Endothelial cell of umbilical vein (primary cell): Measurements from ENCODE around the gene ALAD. TPM values are rescaled to one million over a fixed set of nuclear protein-coding genes. Genes with fewer than 3 reads are reported as not detected.

Experiments used
- BruUV-seq: library from RNA; stranded (reverse); fragments of 400-500 nt; replicated peaks from 2 replicates; lab custom pipeline; 2021; lab: Mats Ljungman, UMichigan
- CTCF ChIA-PET: fragments of 300-600, 350-600 bp; sonication (Branson Sonifier 250); formaldehyde crosslinking; loops from one replicate; lab custom pipeline; 2021; ENCODE audit warnings: antibody characterized with exemption, inconsistent platforms; lab: Charles Lee
- POLR2A ChIA-PET: fragments of 300-600, 350-600 bp; sonication (Branson Sonifier 250); formaldehyde crosslinking; loops from one replicate; lab custom pipeline; 2021; ENCODE audit warnings: antibody characterized with exemption, inconsistent platforms; lab: Charles Lee
- DNase-seq: peaks from one replicate; pipeline ENCODE4 v3.0.0-alpha.2; 2011; ENCODE audit warnings: low read depth, low spot score
- FAIRE-seq: peaks from 2 replicates; lab custom pipeline; 2011; peaks lifted over from hg19 to GRCh38; lab: Jason Lieb, UNC
- H2AFZ ChIP-seq: 2 replicates; pipeline ENCODE4 v1.6.0; 2012; ENCODE audit warnings: low read depth, low read length, control low read depth, inconsistent platforms
- H3K27ac ChIP-seq: 2 replicates; pipeline ENCODE4 v1.5.1; 2011; ENCODE audit warnings: low read depth, mild to moderate bottlenecking, control low read depth, low read length, moderate library complexity; ENCODE audit not compliant: insufficient read depth
- H3K27me3 ChIP-seq, 2 experiments: 2 replicates each; pipeline versions ENCODE4 v1.6.0 to v1.6.1; 2011; ENCODE audit warnings: low read length in 2 of 2, mixed read lengths in 1 of 2; ENCODE audit not compliant: control insufficient read depth in 2 of 2, insufficient read depth in 2 of 2
- H3K36me3 ChIP-seq, 2 experiments: 2 replicates in 1 of 2; 3 replicates in 1 of 2; pipeline ENCODE4 v1.5.1; 2011; ENCODE audit warnings: low read length in 2 of 2, mild to moderate bottlenecking in 1 of 2, moderate library complexity in 1 of 2; ENCODE audit not compliant: control insufficient read depth in 2 of 2, insufficient read depth in 2 of 2; ENCODE audit errors: extremely low read depth in 1 of 2
- H3K4me1 ChIP-seq: 3 replicates; pipeline ENCODE4 v1.5.1; 2011; ENCODE audit warnings: mild to moderate bottlenecking, low read length; ENCODE audit not compliant: control insufficient read depth, insufficient read depth; ENCODE audit errors: extremely low read depth
- H3K4me2 ChIP-seq: 2 replicates; pipeline ENCODE4 v1.6.1; 2011; ENCODE audit warnings: low read length, control low read depth, mixed read lengths; ENCODE audit not compliant: insufficient read depth
- H3K4me3 ChIP-seq, 3 experiments: fragments of 200-600 bp in 1 of 3; sonication (generic), shearing (Covaris generic) in 1 of 3; replicated peaks in 1 of 3; 2 replicates each; pipeline ENCODE4 v1.5.1; 2011 to 2016; ENCODE audit warnings: control low read depth in 3 of 3, low read length in 3 of 3, mild to moderate bottlenecking in 2 of 3, inconsistent platforms in 1 of 3, low read depth in 1 of 3, moderate library complexity in 1 of 3; ENCODE audit not compliant: insufficient read depth in 1 of 3
- H3K79me2 ChIP-seq: 2 replicates; pipeline ENCODE4 v1.6.0; 2012; ENCODE audit warnings: low read length, inconsistent platforms; ENCODE audit not compliant: control insufficient read depth, insufficient read depth
- H3K9ac ChIP-seq: replicated peaks from 2 replicates; pipeline ENCODE3; 2011; ENCODE audit warnings: low read length, control low read depth; ENCODE audit not compliant: insufficient read depth; ENCODE audit errors: extremely low read depth
- H3K9me1 ChIP-seq: replicated peaks from 3 replicates; pipeline ENCODE4 v1.6.0; 2011; ENCODE audit warnings: mild to moderate bottlenecking, low read length; ENCODE audit not compliant: control insufficient read depth, insufficient read depth; ENCODE audit errors: extremely low read depth
- H3K9me3 ChIP-seq: replicated peaks from 2 replicates; pipeline ENCODE4 v1.5.1; 2012; ENCODE audit warnings: low read length, inconsistent platforms; ENCODE audit not compliant: control insufficient read depth, insufficient read depth
- H4K20me1 ChIP-seq: replicated peaks from 2 replicates; pipeline ENCODE3; 2011; ENCODE audit warnings: mild to moderate bottlenecking, low read length; ENCODE audit not compliant: control insufficient read depth, insufficient read depth; ENCODE audit errors: extremely low read depth
- EZH2 ChIP-seq: IDR thresholded peaks from 2 replicates; pipeline ENCODE4 v1.6.1; 2012; ENCODE audit warnings: borderline replicate concordance, low read depth, mild to moderate bottlenecking, moderate library complexity, low read length, inconsistent platforms; ENCODE audit not compliant: severe bottlenecking
- FOS ChIP-seq: IDR thresholded peaks from 2 replicates; pipeline ENCODE4 v1.6.1; 2011; ENCODE audit warnings: mild to moderate bottlenecking, low read length, moderate library complexity, borderline replicate concordance; ENCODE audit not compliant: insufficient read depth
- GATA2 ChIP-seq: IDR thresholded peaks from 2 replicates; pipeline ENCODE4 v1.7.0; 2011; ENCODE audit warnings: low read depth, mild to moderate bottlenecking, moderate library complexity, mixed read lengths, low read length; ENCODE audit not compliant: insufficient read length, insufficient read depth
- JUN ChIP-seq: IDR thresholded peaks from 2 replicates; pipeline ENCODE4 v1.6.1; 2011; ENCODE audit warnings: borderline replicate concordance, low read depth; ENCODE audit not compliant: insufficient read length, insufficient read depth
- MYC ChIP-seq: IDR thresholded peaks from one replicate; pipeline ENCODE4 v1.6.1; 2011; ENCODE audit warnings: mild to moderate bottlenecking, low read depth, low read length
- POLR2A ChIP-seq: IDR thresholded peaks from 2 replicates; pipeline ENCODE4 v1.6.1; 2012; ENCODE audit warnings: low read depth, mild to moderate bottlenecking, control low read depth, low read length
- POLR2AphosphoS5 ChIP-seq: IDR thresholded peaks from 2 replicates; pipeline ENCODE4 v1.6.1; 2012; ENCODE audit warnings: low read depth, mild to moderate bottlenecking, control low read depth, low read length, moderate library complexity; ENCODE audit not compliant: insufficient read depth
- dilution Hi-C: fragments of 300-500 bp; cut with MboI; formaldehyde crosslinking; loops from one replicate; pipeline ENCODE4 v1.15.0; 2019; ENCODE audit warnings: low sequenced_read_pairs; ENCODE audit not compliant: extremely low pct_ligation_motif_present
- intact Hi-C: fragments of 100-400 bp; cut with micrococcal nuclease; formaldehyde crosslinking; loops from one replicate; pipeline ENCODE4 v1.10.0; 2022
- polyA plus RNA-seq, 4 experiments: library from polyadenylated mRNA; depleted of rRNA in 3 of 4; stranded (reverse) in 3 of 4; unstranded in 1 of 4; fragments of >200 nt; gene quantifications; 2 replicates each; pipeline versions ENCODE4 v1.2.1 to v1.2.3, GENCODE V29; 2011 to 2012; ENCODE audit warnings: missing spikeins in 1 of 4
- total RNA-seq: library from RNA; stranded (reverse); gene quantifications from 2 replicates; pipeline ENCODE4 v1.2.3, GENCODE V29; 2021
- TF ChIP-seq, protein P1 (sequence below), 2 donors: IDR thresholded peaks; 1 replicate in 1 of 2; 2 replicates in 1 of 2; pipeline ENCODE4 v1.5.1; 2011; ENCODE audit warnings: low read length in 2 of 2, mild to moderate bottlenecking in 2 of 2, moderate library complexity in 2 of 2, control low read depth in 1 of 2, inconsistent platforms in 1 of 2, low read depth in 1 of 2; ENCODE audit not compliant: insufficient read depth in 1 of 2; ENCODE audit errors: extremely low read depth in 1 of 2
- TF ChIP-seq, protein P2 (sequence below): IDR thresholded peaks from 2 replicates; pipeline ENCODE4 v1.6.1; 2011; ENCODE audit not compliant: insufficient read depth, insufficient read length

ALAD gene
- total and polyA plus RNA-seq, 2 donors (not counting 3 experiments of a cell fraction or from before 2014, with no cell fraction given) = 12.8 to 29.5 TPM

DNA sequence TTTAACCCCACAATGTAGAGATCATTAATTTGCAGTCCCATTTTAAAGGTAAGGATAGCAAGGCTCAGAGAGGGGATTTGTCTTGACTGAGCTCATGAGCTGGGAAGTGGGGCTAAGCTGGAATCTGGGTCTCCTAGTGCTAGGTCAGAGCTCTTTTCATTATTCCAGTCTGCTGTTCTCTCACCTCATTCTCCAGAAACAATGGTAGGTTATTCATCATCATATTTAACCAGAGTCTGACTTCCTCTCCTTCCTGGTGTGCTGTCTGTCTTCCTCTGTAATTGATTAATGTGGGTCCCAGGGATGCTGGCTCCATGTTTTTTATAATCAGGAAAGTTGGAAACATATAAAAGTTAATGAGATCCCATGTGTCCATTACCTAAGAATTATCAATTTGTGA is 30.1 kb upstream of the ALAD start:
- Histone ChIP-seq H2AFZ (no peak overlapping the region), H3K9me3 (no peaks in the 10 kb centered on the region), H3K9me1 (no peaks in the 10 kb centered on the region), H4K20me1 (no peaks in the 10 kb centered on the region), H3K79me2 (no peaks in the 10 kb centered on the region), H3K27me3 (no peaks in the 10 kb centered on the region), H3K36me3 (no peaks in the 10 kb centered on the region), H3K4me3 (no peak overlapping the region), H3K27ac (peak overlapping the region; percentile 42), H3K4me2 (peak overlapping the region; percentile 34), H3K9ac (no peak overlapping the region), H3K4me1 (peaks cover 14% of the 10 kb centered on the region)
- dilution Hi-C loops = no loop called here
- FAIRE-seq (peak; percentile 92), DNase-seq (peak; percentile 89)
- BruUV-seq = no TSS peak
- no peak for TF ChIP-seq EZH2
- TF ChIP-seq, protein P1, sequence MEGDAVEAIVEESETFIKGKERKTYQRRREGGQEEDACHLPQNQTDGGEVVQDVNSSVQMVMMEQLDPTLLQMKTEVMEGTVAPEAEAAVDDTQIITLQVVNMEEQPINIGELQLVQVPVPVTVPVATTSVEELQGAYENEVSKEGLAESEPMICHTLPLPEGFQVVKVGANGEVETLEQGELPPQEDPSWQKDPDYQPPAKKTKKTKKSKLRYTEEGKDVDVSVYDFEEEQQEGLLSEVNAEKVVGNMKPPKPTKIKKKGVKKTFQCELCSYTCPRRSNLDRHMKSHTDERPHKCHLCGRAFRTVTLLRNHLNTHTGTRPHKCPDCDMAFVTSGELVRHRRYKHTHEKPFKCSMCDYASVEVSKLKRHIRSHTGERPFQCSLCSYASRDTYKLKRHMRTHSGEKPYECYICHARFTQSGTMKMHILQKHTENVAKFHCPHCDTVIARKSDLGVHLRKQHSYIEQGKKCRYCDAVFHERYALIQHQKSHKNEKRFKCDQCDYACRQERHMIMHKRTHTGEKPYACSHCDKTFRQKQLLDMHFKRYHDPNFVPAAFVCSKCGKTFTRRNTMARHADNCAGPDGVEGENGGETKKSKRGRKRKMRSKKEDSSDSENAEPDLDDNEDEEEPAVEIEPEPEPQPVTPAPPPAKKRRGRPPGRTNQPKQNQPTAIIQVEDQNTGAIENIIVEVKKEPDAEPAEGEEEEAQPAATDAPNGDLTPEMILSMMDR (IDR thresholded peaks at IDR 0.05; ENCODE audit: extremely low read depth in 1 of 2, insufficient read depth in 1 of 2, low read depth in 1 of 2, low read length in 2 of 2) = no peak
- TF ChIP-seq JUN = no peak
- ChIA-PET POLR2A (interaction anchor here (0.6 to 1.5 kb wide), 4 partner anchors 21 to 149 kb away, joined by 3 to 6 read pairs (median 4); partner anchors contain the start of genes C9orf43 and POLE3), CTCF (interaction anchor here (0.6 to 1.7 kb wide), 9 partner anchors 15 to 498 kb away, joined by 3 to 9 read pairs (median 4); partner anchors contain the start of genes C9orf43 and POLE3)
- intact Hi-C loops = loop anchor here (2.0 kb wide), 1 partner anchor 20 kb away; the partner anchor contains the start of genes C9orf43 and POLE3

DNA sequence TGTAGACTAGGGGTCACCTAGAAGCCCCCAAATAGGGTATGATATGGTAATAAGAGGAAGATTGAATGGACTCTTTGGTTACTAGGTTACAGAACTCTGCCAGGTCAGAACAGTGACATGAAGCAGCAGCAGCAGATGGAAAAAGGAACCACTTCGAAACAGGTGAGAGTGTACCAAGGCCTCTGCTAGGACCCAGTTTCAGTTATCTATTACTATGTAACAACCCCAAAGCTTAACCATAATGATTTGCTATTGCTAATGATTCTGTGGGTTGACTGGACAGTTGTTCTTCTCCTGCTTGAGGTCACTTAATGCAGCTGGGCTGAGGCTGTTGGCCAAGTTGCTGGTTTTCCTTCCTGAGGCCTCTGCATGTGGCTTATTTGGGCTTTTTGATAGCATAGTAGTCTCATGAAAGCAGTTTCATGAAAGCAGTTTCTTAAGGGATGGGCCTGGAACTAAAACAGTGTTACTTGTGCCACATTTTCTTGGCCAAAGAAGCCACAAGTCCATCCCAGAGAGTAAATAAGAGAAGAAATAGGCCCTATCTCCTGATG is 27.1 kb upstream of the ALAD start:
- BruUV-seq = no TSS peak
- peaks cover 0 to 2% of the 10 kb centered on the region in 2 experiments for H3K27me3 ChIP-seq
- no peak for DNase-seq

More for the DNA sequence above, 27.1 kb upstream of the ALAD start:
- Histone ChIP-seq H3K9me3 (no peaks in the 10 kb centered on the region), H4K20me1 (no peaks in the 10 kb centered on the region), H3K27ac (no peak overlapping the region), H3K4me2 (no peak overlapping the region), H3K9ac (no peak overlapping the region), H3K4me1 (peaks cover 14% of the 10 kb centered on the region), H3K36me3 (no peaks in the 10 kb centered on the region), H2AFZ (no peak overlapping the region), H3K9me1 (no peaks in the 10 kb centered on the region), H3K4me3 (no peak overlapping the region), H3K79me2 (no peaks in the 10 kb centered on the region)
- intact Hi-C loops = no loop called here
- ChIA-PET POLR2A (no interaction called here), CTCF (interaction anchor here (1.4 to 1.8 kb wide), 2 partner anchors 18 to 27 kb away, joined by 4 to 6 read pairs; partner anchors contain the start of gene ALAD)
- dilution Hi-C loops = no loop called here
- no peak for TF ChIP-seq FOS
- no peak for TF ChIP-seq MYC
- no peak for TF ChIP-seq JUN
- TF ChIP-seq GATA2 = no peak
- no peak for TF ChIP-seq POLR2AphosphoS5
- TF ChIP-seq, protein P2, sequence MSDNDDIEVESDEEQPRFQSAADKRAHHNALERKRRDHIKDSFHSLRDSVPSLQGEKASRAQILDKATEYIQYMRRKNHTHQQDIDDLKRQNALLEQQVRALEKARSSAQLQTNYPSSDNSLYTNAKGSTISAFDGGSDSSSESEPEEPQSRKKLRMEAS = no peak
- no peak for TF ChIP-seq EZH2
- TF ChIP-seq, protein P1 (IDR thresholded peaks at IDR 0.05; ENCODE audit: extremely low read depth in 1 of 2, insufficient read depth in 1 of 2, low read depth in 1 of 2, low read length in 2 of 2) = no peak
- TF ChIP-seq POLR2A = no peak
- no peak for FAIRE-seq
